Adipocyte (in vitro differentiated cells): Measurements from ENCODE around the gene CDC42BPB.

Experiments
- DNase-seq: peaks from one replicate; pipeline ENCODE4 v3.0.0-alpha.2; 2015; ENCODE audit warnings: low read depth
- H3K27me3 ChIP-seq: replicated peaks from 2 replicates; pipeline ENCODE4 v1.7.0; 2013; ENCODE audit warnings: mild to moderate bottlenecking, low read length, moderate library complexity; ENCODE audit not compliant: control insufficient read depth, insufficient read depth
- H3K36me3 ChIP-seq: 2 replicates; pipeline ENCODE4 v1.7.0; 2013; ENCODE audit warnings: low read length, mild to moderate bottlenecking, moderate library complexity; ENCODE audit not compliant: control insufficient read depth, insufficient read depth, severe bottlenecking
- H3K4me1 ChIP-seq: 2 replicates; pipeline ENCODE4 v1.7.0; 2013; ENCODE audit warnings: mild to moderate bottlenecking, low read length, moderate library complexity; ENCODE audit not compliant: control insufficient read depth, insufficient read depth
- H3K4me3 ChIP-seq: 2 replicates; pipeline ENCODE4 v1.7.0; 2013; ENCODE audit warnings: mild to moderate bottlenecking, low read length, moderate library complexity
- H3K9ac ChIP-seq: 2 replicates; pipeline ENCODE4 v1.7.0; 2013; ENCODE audit warnings: mild to moderate bottlenecking, low read length, moderate library complexity
- H3K9me3 ChIP-seq: 2 replicates; pipeline ENCODE4 v1.7.0; 2013; ENCODE audit warnings: mild to moderate bottlenecking, low read length, moderate library complexity; ENCODE audit not compliant: control insufficient read depth

The CDC42BPB gene

GRCh38 chr14:102917056-102917385 lies 140.3 kb downstream of the CDC42BPB start:
- Histone ChIP-seq H3K27me3 (no peaks in the 10 kb centered on the region), H3K9ac (no peak overlapping the region), H3K36me3 (no peaks in the 10 kb centered on the region), H3K4me3 (no peak overlapping the region), H3K9me3 (peaks cover under 1% of the 10 kb centered on the region), H3K4me1 (no peaks in the 10 kb centered on the region)
- DNase-seq = no peak

- Histone ChIP-seq H3K9ac (no peak overlapping the region), H3K9me3 (no peaks in the 10 kb centered on the region), H3K4me1 (no peaks in the 10 kb centered on the region), H3K4me3 (no peak overlapping the region), H3K27me3 (no peaks in the 10 kb centered on the region), H3K36me3 (no peaks in the 10 kb centered on the region)
- no peak for DNase-seq
Observed at GRCh38 chr14:102916347-102917055, 140.8 kb downstream of the CDC42BPB start.

- Histone ChIP-seq H3K36me3 (no peaks in the 10 kb centered on the region), H3K27me3 (no peaks in the 10 kb centered on the region), H3K4me3 (no peak overlapping the region), H3K9me3 (no peaks in the 10 kb centered on the region), H3K9ac (no peak overlapping the region), H3K4me1 (no peaks in the 10 kb centered on the region)
- no peak for DNase-seq
Observed at GRCh38 chr14:102915292-102916110, 141.8 kb downstream of the CDC42BPB start.

- no peaks in the 10 kb centered on the region for H3K36me3 ChIP-seq
- no peak for DNase-seq
Observed at GRCh38 chr14:102914474-102915291, 142.7 kb downstream of the CDC42BPB start.

GRCh38 chr14:102913341-102914211 lies 143.8 kb downstream of the CDC42BPB start:
- H3K4me3 ChIP-seq = no peak overlapping the region
- H3K27me3 ChIP-seq = no peaks in the 10 kb centered on the region
- H3K9me3 ChIP-seq = no peaks in the 10 kb centered on the region
- DNase-seq = no peak
- H3K4me1 ChIP-seq = no peaks in the 10 kb centered on the region
- no peaks in the 10 kb centered on the region for H3K36me3 ChIP-seq
- H3K9ac ChIP-seq = no peak overlapping the region

More at GRCh38 chr14:102914474-102915291, 142.7 kb downstream of the CDC42BPB start:
- no peaks in the 10 kb centered on the region for H3K27me3 ChIP-seq
- H3K4me1 ChIP-seq = no peaks in the 10 kb centered on the region
- no peak overlapping the region for H3K9ac ChIP-seq
- no peaks in the 10 kb centered on the region for H3K9me3 ChIP-seq
- no peak overlapping the region for H3K4me3 ChIP-seq

DNA sequence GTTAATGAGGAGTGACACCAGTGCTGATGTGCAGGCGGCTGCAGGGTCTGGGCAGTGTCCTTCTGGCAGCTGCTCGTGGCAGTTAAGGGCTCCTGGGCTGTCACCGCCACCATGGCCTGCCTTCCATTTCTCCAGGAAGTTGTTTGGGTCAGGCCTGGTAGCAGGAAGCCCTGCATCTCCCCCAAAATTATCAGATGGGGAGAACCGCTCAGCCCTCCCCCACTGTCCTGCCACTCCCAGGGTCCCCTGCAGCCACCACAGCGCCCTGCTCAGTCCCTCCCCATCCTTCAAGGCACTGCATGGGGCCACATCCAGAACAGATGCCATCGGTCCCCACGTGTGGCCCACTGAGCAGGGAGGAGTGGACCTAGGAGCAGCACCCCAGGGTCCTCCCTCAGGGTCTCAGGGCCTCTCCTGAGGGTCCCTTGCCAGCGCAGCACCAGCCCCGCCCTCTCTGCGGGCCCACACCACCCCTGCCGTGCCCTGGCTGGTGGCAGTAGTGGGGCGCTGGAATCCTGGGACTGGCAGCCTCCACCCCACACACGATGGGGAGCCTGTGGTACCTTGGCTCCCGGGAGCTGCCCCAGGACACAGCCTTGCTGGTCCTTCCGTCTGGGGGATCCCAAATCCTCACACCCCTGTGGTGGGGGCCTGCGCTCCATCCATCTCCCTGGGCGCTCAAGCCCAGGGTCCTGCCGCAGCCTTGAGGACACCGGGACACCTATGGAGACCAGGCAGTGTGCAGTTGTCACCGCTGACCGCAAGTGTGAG lies 145.2 kb downstream of the CDC42BPB start:
- no peak overlapping the region for H3K9ac ChIP-seq
- no peak for DNase-seq
- H3K27me3 ChIP-seq = no peaks in the 10 kb centered on the region
- H3K36me3 ChIP-seq = peaks cover 3% of the 10 kb centered on the region
- H3K9me3 ChIP-seq = no peaks in the 10 kb centered on the region
- no peak overlapping the region for H3K4me3 ChIP-seq
- no peaks in the 10 kb centered on the region for H3K4me1 ChIP-seq

GRCh38 chr14:102911541-102911951 lies 145.8 kb downstream of the CDC42BPB start:
- Histone ChIP-seq H3K9me3 (no peaks in the 10 kb centered on the region), H3K4me3 (no peak overlapping the region), H3K27me3 (no peaks in the 10 kb centered on the region), H3K4me1 (no peaks in the 10 kb centered on the region), H3K36me3 (peaks cover 10% of the 10 kb centered on the region), H3K9ac (no peak overlapping the region)
- DNase-seq = no peak

DNA sequence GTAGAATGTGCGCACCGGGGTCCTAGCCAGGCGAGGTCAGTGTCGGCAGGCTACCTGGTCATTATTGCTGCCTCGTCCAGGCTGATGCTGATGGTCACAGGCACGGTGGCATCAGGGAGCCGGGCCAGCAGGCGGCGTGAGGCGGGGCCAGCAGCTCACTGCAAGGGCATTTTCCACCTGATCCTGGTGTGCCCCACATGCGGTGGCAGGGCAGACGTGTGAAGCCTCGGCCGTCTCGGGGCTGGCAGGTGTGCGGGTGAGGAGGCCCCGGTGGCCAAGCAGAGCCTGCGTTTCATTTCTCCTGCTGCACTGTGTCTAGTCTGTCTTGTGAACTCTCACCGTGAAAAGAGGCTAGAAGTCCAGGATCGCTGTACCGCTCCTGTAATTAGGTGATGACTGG lies 146.9 kb downstream of the CDC42BPB start:
- H3K4me1 ChIP-seq = no peaks in the 10 kb centered on the region
- no peak overlapping the region for H3K4me3 ChIP-seq
- no peaks in the 10 kb centered on the region for H3K9me3 ChIP-seq
- H3K36me3 ChIP-seq = peaks cover 18% of the 10 kb centered on the region
- no peak for DNase-seq
- no peaks in the 10 kb centered on the region for H3K27me3 ChIP-seq
- H3K9ac ChIP-seq = no peak overlapping the region

GRCh38 chr14:102909911-102910310 lies 147.4 kb downstream of the CDC42BPB start:
- H3K4me3 ChIP-seq = no peak overlapping the region
- DNase-seq = no peak
- H3K4me1 ChIP-seq = no peaks in the 10 kb centered on the region
- H3K9me3 ChIP-seq = no peaks in the 10 kb centered on the region
- peaks cover 21% of the 10 kb centered on the region for H3K36me3 ChIP-seq
- H3K27me3 ChIP-seq = no peaks in the 10 kb centered on the region
- H3K9ac ChIP-seq = no peak overlapping the region

DNA sequence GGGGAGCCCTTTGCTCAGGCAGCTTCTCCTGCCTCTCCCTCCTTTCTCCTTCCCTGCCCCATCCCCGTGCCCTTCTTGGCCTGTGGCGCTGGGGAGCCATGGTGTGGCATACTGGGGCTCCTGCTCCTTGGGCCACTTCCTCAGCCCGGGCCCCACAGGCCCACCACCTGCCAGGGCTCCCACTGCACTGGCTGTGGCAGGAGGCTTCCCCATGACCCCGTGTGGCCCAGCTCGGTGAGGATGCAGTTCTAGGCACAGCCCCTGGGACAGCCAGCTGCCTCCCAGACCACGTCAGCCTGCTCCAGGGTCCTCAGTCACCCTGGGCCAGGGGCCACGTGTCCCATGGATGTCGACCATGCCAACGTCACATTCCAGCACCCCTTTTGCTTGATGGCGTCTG lies 147.9 kb downstream of the CDC42BPB start:
- Histone ChIP-seq H3K9me3 (no peaks in the 10 kb centered on the region), H3K9ac (no peak overlapping the region)
- DNase-seq = no peak

More for the DNA sequence above, 147.9 kb downstream of the CDC42BPB start:
- H3K4me1 ChIP-seq = no peaks in the 10 kb centered on the region
- no peak overlapping the region for H3K4me3 ChIP-seq
- H3K36me3 ChIP-seq = peaks cover 21% of the 10 kb centered on the region
- no peaks in the 10 kb centered on the region for H3K27me3 ChIP-seq
